ENCODE measurements around the gene PDE9A.

Gene PDE9A

GRCh38 chr21:42619166-42619565 is 34.3 kb upstream of the PDE9A start:
- peaks cover 7% of the 10 kb centered on the region for H3K9me3 ChIP-seq (ENCODE audit: insufficient read depth, low read depth, low read length)
- H2AK5ac ChIP-seq (ENCODE audit: low read length): no peak overlapping the region
- no peak overlapping the region for H3K23ac ChIP-seq (ENCODE audit: low read length)
- no peak for DNase-seq
- no peak overlapping the region for H4K8ac ChIP-seq (ENCODE audit: low read depth, low read length)
- no CpG with 5 or more reads among the region's 7 CpGs for WGBS (ENCODE audit: extremely low coverage, insufficient coverage, insufficient read length)
- H3K36me3 ChIP-seq (ENCODE audit: control insufficient read depth in 1 of 2, insufficient read depth in 2 of 2, low read length in 2 of 2): no peaks in the 10 kb centered on the region
- peaks cover 3 to 13% of the 10 kb centered on the region in 2 experiments for H3K4me1 ChIP-seq (ENCODE audit: control insufficient read depth in 1 of 2, insufficient read depth in 2 of 2, low read length in 2 of 2)
- no peaks in the 10 kb centered on the region for H3K79me2 ChIP-seq (ENCODE audit: control insufficient read depth, insufficient read depth, low read length, poor library complexity)
- H2BK120ac ChIP-seq (ENCODE audit: insufficient read depth, low read length, poor library complexity): no peak overlapping the region
- no peak overlapping the region for H4K91ac ChIP-seq (ENCODE audit: low read depth, low read length)
- H3K4ac ChIP-seq (ENCODE audit: low read depth, low read length): no peak overlapping the region
- H3K4me2 ChIP-seq (ENCODE audit: low read length): no peak overlapping the region
- no peak overlapping the region for H3K9ac ChIP-seq (ENCODE audit: low read length)
- H3K14ac ChIP-seq (ENCODE audit: low read length): no peak overlapping the region
- H3K4me3 ChIP-seq (ENCODE audit: low read depth, low read length): no peak overlapping the region
- H3K79me1 ChIP-seq (ENCODE audit: low read length): peaks cover 3% of the 10 kb centered on the region
- no peak overlapping the region for H4K12ac ChIP-seq (ENCODE audit: low read depth, low read length)
- no peaks in the 10 kb centered on the region for H3K27me3 ChIP-seq (ENCODE audit: insufficient read depth, low read length)
- no peak overlapping the region for H3K18ac ChIP-seq (ENCODE audit: low read length)
- no peak overlapping the region for H2BK12ac ChIP-seq (ENCODE audit: low read length)
- H2BK5ac ChIP-seq (ENCODE audit: low read depth, low read length, poor library complexity): no peak overlapping the region
- H2AFZ ChIP-seq (ENCODE audit: insufficient read depth, low read length, poor library complexity): no peak overlapping the region
- no peak overlapping the region for H3K27ac ChIP-seq (ENCODE audit: low read depth, low read length)

GRCh38 chr21:42619841-42620240 is 33.6 kb upstream of the PDE9A start:
- no peak overlapping the region for H2BK5ac ChIP-seq (ENCODE audit: low read depth, low read length, poor library complexity)
- H4K12ac ChIP-seq (ENCODE audit: low read depth, low read length): no peak overlapping the region
- H3K36me3 ChIP-seq (ENCODE audit: control insufficient read depth in 1 of 2, insufficient read depth in 2 of 2, low read length in 2 of 2): no peaks in the 10 kb centered on the region
- WGBS (ENCODE audit: extremely low coverage, insufficient coverage, insufficient read length): no CpG with 5 or more reads among the region's 6 CpGs
- H3K14ac ChIP-seq (ENCODE audit: low read length): no peak overlapping the region
- H3K4me1 ChIP-seq (ENCODE audit: control insufficient read depth in 1 of 2, insufficient read depth in 2 of 2, low read length in 2 of 2): peaks cover 3 to 11% of the 10 kb centered on the region in 2 experiments
- H3K4me2 ChIP-seq (ENCODE audit: low read length): no peak overlapping the region
- no peak overlapping the region for H3K23ac ChIP-seq (ENCODE audit: low read length)
- no peak overlapping the region for H4K8ac ChIP-seq (ENCODE audit: low read depth, low read length)
- no peak overlapping the region for H2BK120ac ChIP-seq (ENCODE audit: insufficient read depth, low read length, poor library complexity)
- no peaks in the 10 kb centered on the region for H3K79me2 ChIP-seq (ENCODE audit: control insufficient read depth, insufficient read depth, low read length, poor library complexity)
- no peaks in the 10 kb centered on the region for H3K79me1 ChIP-seq (ENCODE audit: low read length)
- no peak overlapping the region for H2AFZ ChIP-seq (ENCODE audit: insufficient read depth, low read length, poor library complexity)
- H3K4ac ChIP-seq (ENCODE audit: low read depth, low read length): no peak overlapping the region
- no peak overlapping the region for H4K91ac ChIP-seq (ENCODE audit: low read depth, low read length)
- no peak overlapping the region for H3K27ac ChIP-seq (ENCODE audit: low read depth, low read length)
- H2AK5ac ChIP-seq (ENCODE audit: low read length): no peak overlapping the region
- H3K27me3 ChIP-seq (ENCODE audit: insufficient read depth, low read length): no peaks in the 10 kb centered on the region
- H2BK12ac ChIP-seq (ENCODE audit: low read length): no peak overlapping the region
- no peak overlapping the region for H3K4me3 ChIP-seq (ENCODE audit: low read depth, low read length)
- peaks cover 7% of the 10 kb centered on the region for H3K9me3 ChIP-seq (ENCODE audit: insufficient read depth, low read depth, low read length)
- DNase-seq: no peak
- H3K9ac ChIP-seq (ENCODE audit: low read length): no peak overlapping the region
- H3K18ac ChIP-seq (ENCODE audit: low read length): no peak overlapping the region

DNA sequence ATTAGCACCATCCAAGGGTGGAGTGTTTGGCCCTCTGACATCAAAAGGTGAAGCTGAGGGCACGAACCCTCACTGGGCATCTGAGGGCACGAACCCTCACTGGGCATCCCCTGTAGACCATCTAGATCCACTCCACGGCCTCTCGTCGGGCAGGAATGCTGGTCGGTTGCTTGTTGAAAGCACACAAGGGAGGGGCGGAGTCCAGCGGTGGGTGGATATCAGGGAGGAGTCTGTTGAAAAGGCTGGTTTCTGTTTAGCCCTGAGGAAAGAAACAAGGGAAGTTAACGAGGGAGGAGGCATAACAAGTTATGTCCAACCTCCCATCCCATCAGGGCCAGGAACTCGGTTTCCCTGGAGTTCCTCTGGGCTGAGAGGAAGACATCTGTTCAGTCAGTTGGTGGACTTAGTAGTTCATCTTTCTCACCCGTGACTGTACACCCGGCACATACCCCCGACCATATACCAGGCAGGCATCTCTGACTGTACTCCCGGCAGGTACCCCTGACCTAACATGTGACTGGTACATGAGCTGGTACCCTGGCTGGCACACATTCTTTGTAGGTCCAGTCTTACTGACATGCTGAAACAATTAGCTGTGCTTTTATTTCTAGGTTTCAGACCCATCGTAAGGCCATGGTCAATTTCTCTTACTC is 32.1 kb upstream of the PDE9A start:
- Histone ChIP-seq H3K27ac (ENCODE audit: low read depth, low read length) (no peak overlapping the region), H3K9ac (ENCODE audit: low read length) (no peak overlapping the region), H4K91ac (ENCODE audit: low read depth, low read length) (no peak overlapping the region), H3K23ac (ENCODE audit: low read length) (no peak overlapping the region), H3K36me3 (ENCODE audit: control insufficient read depth in 1 of 2, insufficient read depth in 2 of 2, low read length in 2 of 2) (no peaks in the 10 kb centered on the region), H3K27me3 (ENCODE audit: insufficient read depth, low read length) (no peaks in the 10 kb centered on the region), H3K4me2 (ENCODE audit: low read length) (no peak overlapping the region), H4K12ac (ENCODE audit: low read depth, low read length) (no peak overlapping the region), H2AFZ (ENCODE audit: insufficient read depth, low read length, poor library complexity) (no peak overlapping the region), H2AK5ac (ENCODE audit: low read length) (no peak overlapping the region), H4K8ac (ENCODE audit: low read depth, low read length) (no peak overlapping the region), H3K18ac (ENCODE audit: low read length) (no peak overlapping the region), H3K9me3 (ENCODE audit: insufficient read depth, low read depth, low read length) (no peaks in the 10 kb centered on the region), H2BK120ac (ENCODE audit: insufficient read depth, low read length, poor library complexity) (no peak overlapping the region), H3K4ac (ENCODE audit: low read depth, low read length) (no peak overlapping the region), H2BK5ac (ENCODE audit: low read depth, low read length, poor library complexity) (no peak overlapping the region), H3K79me1 (ENCODE audit: low read length) (no peaks in the 10 kb centered on the region), H3K4me1 (ENCODE audit: control insufficient read depth in 1 of 2, insufficient read depth in 2 of 2, low read length in 2 of 2) (peaks cover 3 to 4% of the 10 kb centered on the region in 2 experiments), H3K4me3 (ENCODE audit: low read depth, low read length) (no peak overlapping the region), H3K14ac (ENCODE audit: low read length) (no peak overlapping the region), H3K79me2 (ENCODE audit: control insufficient read depth, insufficient read depth, low read length, poor library complexity) (no peaks in the 10 kb centered on the region), H2BK12ac (ENCODE audit: low read length) (no peak overlapping the region)
- WGBS (ENCODE audit: extremely low coverage, insufficient coverage, insufficient read length): no CpG with 5 or more reads among the region's 15 CpGs
- peak in 1 of 2 donors; percentile 29 for DNase-seq

GRCh38 chr21:42621819-42622177 is 31.6 kb upstream of the PDE9A start:
- Histone ChIP-seq H3K14ac (ENCODE audit: low read length) (no peak overlapping the region), H3K27ac (ENCODE audit: low read depth, low read length) (no peak overlapping the region), H3K4ac (ENCODE audit: low read depth, low read length) (no peak overlapping the region), H4K12ac (ENCODE audit: low read depth, low read length) (no peak overlapping the region), H3K79me1 (ENCODE audit: low read length) (no peaks in the 10 kb centered on the region), H3K4me2 (ENCODE audit: low read length) (no peak overlapping the region), H3K4me3 (ENCODE audit: low read depth, low read length) (no peak overlapping the region), H2BK120ac (ENCODE audit: insufficient read depth, low read length, poor library complexity) (no peak overlapping the region), H3K18ac (ENCODE audit: low read length) (no peak overlapping the region), H2AK5ac (ENCODE audit: low read length) (no peak overlapping the region), H2AFZ (ENCODE audit: insufficient read depth, low read length, poor library complexity) (no peak overlapping the region), H3K36me3 (ENCODE audit: control insufficient read depth in 1 of 2, insufficient read depth in 2 of 2, low read length in 2 of 2) (no peaks in the 10 kb centered on the region), H3K23ac (ENCODE audit: low read length) (no peak overlapping the region), H3K27me3 (ENCODE audit: insufficient read depth, low read length) (no peaks in the 10 kb centered on the region), H4K91ac (ENCODE audit: low read depth, low read length) (no peak overlapping the region), H2BK5ac (ENCODE audit: low read depth, low read length, poor library complexity) (no peak overlapping the region), H3K9ac (ENCODE audit: low read length) (no peak overlapping the region), H3K9me3 (ENCODE audit: insufficient read depth, low read depth, low read length) (no peaks in the 10 kb centered on the region), H2BK12ac (ENCODE audit: low read length) (no peak overlapping the region), H3K79me2 (ENCODE audit: control insufficient read depth, insufficient read depth, low read length, poor library complexity) (no peaks in the 10 kb centered on the region), H4K8ac (ENCODE audit: low read depth, low read length) (no peak overlapping the region), H3K4me1 (ENCODE audit: control insufficient read depth in 1 of 2, insufficient read depth in 2 of 2, low read length in 2 of 2) (no peaks in the 10 kb centered on the region)
- no peak for DNase-seq
- WGBS (ENCODE audit: extremely low coverage, insufficient coverage, insufficient read length): no CpG with 5 or more reads among the region's 9 CpGs

Measured in trophoblast cell (in vitro differentiated cells and primary cell).